Erythroblast (primary cell): ENCODE data around the gene ADARB1.

Experiments
- GATA1 ChIP-seq: IDR thresholded peaks from 2 replicates; pipeline ENCODE4 v1.6.1; 2011; ENCODE audit warnings: low read depth, mild to moderate bottlenecking, control low read depth, low read length, moderate library complexity
- POLR2A ChIP-seq: IDR thresholded peaks from 2 replicates; pipeline ENCODE4 v1.6.1; 2011; ENCODE audit warnings: mild to moderate bottlenecking, low read length

- TF ChIP-seq POLR2A: no peak
- no peak for TF ChIP-seq GATA1
Measured at GRCh38 chr21:45134279-45135076, 60.1 kb downstream of the ADARB1 start.
